HCT116 (cell line): ENCODE results near the gene SPTBN1. TPM values are rescaled to one million over a fixed set of nuclear protein-coding genes. Genes with fewer than 3 reads are reported as not detected.

ENCODE experiments used
- ATAC-seq: fragments of 200-7000 bp; cut with Tn5 transposase; 2 replicates; pipeline ENCODE4 v1.9.1; 2020; ENCODE audit warnings: mild to moderate bottlenecking, moderate library complexity
- BruUV-seq: library from RNA; stranded (reverse); fragments of 400-500 nt; replicated peaks from 2 replicates; lab custom pipeline; 2021; lab: Mats Ljungman, UMichigan
- CTCF ChIA-PET: fragments of 300-600 bp; sonication (Branson Sonifier 250); formaldehyde crosslinking; loops from one replicate; lab custom pipeline; 2021; ENCODE audit warnings: antibody characterized with exemption; lab: Charles Lee
- POLR2A ChIA-PET: fragments of 300-600, 350-600 bp; sonication (Branson Sonifier 250); formaldehyde crosslinking; loops from one replicate; lab custom pipeline; 2021; ENCODE audit warnings: antibody characterized with exemption; lab: Charles Lee
- RAD21 ChIA-PET, 2 experiments: fragments of 300-600 bp; sonication (Branson Sonifier 250); formaldehyde crosslinking; loops; one replicate each; lab custom pipeline; 2023; ENCODE audit warnings: low total read pairs in 2 of 2; ENCODE audit not compliant: uncharacterized antibody in 2 of 2, unreplicated experiment in 2 of 2, low non-redundant PET in 1 of 2; lab: Charles Lee
- DNase-seq: peaks from one replicate; pipeline ENCODE4 v3.0.0-alpha.2; 2010; ENCODE audit warnings: low read depth, low spot score
- H2AFZ ChIP-seq: fragments of 200-600 bp; shearing (Covaris generic), sonication (generic); 2 replicates; pipeline ENCODE4 v1.6.1; 2017; ENCODE audit warnings: low read depth, mixed run types, mixed read lengths, antibody characterized with exemption, low read length; ENCODE audit not compliant: poor library complexity, severe bottlenecking
- H3K27ac ChIP-seq: 2 replicates; pipeline ENCODE4 v1.5.1; 2012; ENCODE audit warnings: low read depth, low read length
- H3K27me3 ChIP-seq: fragments of 200-600 bp; sonication (generic); 2 replicates; pipeline ENCODE4 v1.6.1; 2016; ENCODE audit warnings: mixed run types, low read length, mixed read lengths; ENCODE audit not compliant: insufficient read depth
- H3K36me3 ChIP-seq, 2 experiments: fragments of 200-500 bp in 1 of 2; fragments of 200-600 bp in 1 of 2; sonication (Bioruptor generic) in 1 of 2; sonication (generic) in 1 of 2; 2 replicates each; pipeline versions ENCODE4 v1.5.1 to v1.6.1; 2014 to 2016; ENCODE audit warnings: low read length in 2 of 2, inconsistent platforms in 1 of 2, mixed read lengths in 1 of 2, mixed run types in 1 of 2; ENCODE audit not compliant: insufficient read depth in 2 of 2, control insufficient read depth in 1 of 2
- H3K4me1 ChIP-seq, 2 experiments: fragments of 200-600 bp in 1 of 2; sonication (generic) in 1 of 2; 2 replicates each; pipeline versions ENCODE4 v1.5.1 to v1.6.1; 2012 to 2017; ENCODE audit warnings: low read length in 2 of 2, inconsistent platforms in 1 of 2, mild to moderate bottlenecking in 1 of 2, mixed read lengths in 1 of 2, mixed run types in 1 of 2, moderate library complexity in 1 of 2; ENCODE audit not compliant: insufficient read depth in 2 of 2, control insufficient read depth in 1 of 2
- H3K4me2 ChIP-seq: fragments of 200-600 bp; sonication (generic); 2 replicates; pipeline ENCODE4 v1.6.1; 2017; ENCODE audit warnings: mixed run types, low read length, mixed read lengths
- H3K4me3 ChIP-seq, 2 experiments: fragments of 200-600 bp in 1 of 2; sonication (generic) in 1 of 2; replicated peaks in 1 of 2; 2 replicates each; pipeline ENCODE4 v1.5.1; 2011 to 2016; ENCODE audit warnings: low read length in 2 of 2, control low read depth in 1 of 2, low read depth in 1 of 2, mild to moderate bottlenecking in 1 of 2, mixed read lengths in 1 of 2, mixed run types in 1 of 2
- H3K79me2 ChIP-seq: fragments of 200-600 bp; sonication (generic); 2 replicates; pipeline ENCODE4 v1.6.1; 2017; ENCODE audit warnings: mild to moderate bottlenecking, mixed run types, low read length, moderate library complexity, mixed read lengths; ENCODE audit not compliant: insufficient read depth
- H3K9ac ChIP-seq: fragments of 200-600 bp; sonication (generic); 2 replicates; pipeline ENCODE4 v1.6.1; 2016; ENCODE audit warnings: low read length, mixed read lengths
- H3K9me2 ChIP-seq: fragments of 200-600 bp; sonication (generic), shearing (Covaris generic); 2 replicates; pipeline ENCODE4 v1.6.1; 2017; ENCODE audit warnings: mixed run types, mild to moderate bottlenecking, moderate library complexity; ENCODE audit not compliant: insufficient read depth
- H3K9me3 ChIP-seq, 2 experiments: fragments of 200-500 bp in 1 of 2; fragments of 200-600 bp in 1 of 2; sonication (Bioruptor generic) in 1 of 2; sonication (generic) in 1 of 2; 2 replicates each; pipeline ENCODE4 v1.6.1; 2014 to 2017; ENCODE audit warnings: low read length in 2 of 2, mixed read lengths in 2 of 2, inconsistent platforms in 1 of 2, low read depth in 1 of 2, mild to moderate bottlenecking in 1 of 2, mixed run types in 1 of 2, moderate library complexity in 1 of 2; ENCODE audit not compliant: control insufficient read depth in 1 of 2, insufficient read depth in 1 of 2
- H4K20me1 ChIP-seq: fragments of 200-600 bp; sonication (generic), shearing (Covaris generic); 2 replicates; pipeline ENCODE4 v1.6.1; 2017; ENCODE audit warnings: mixed run types, mild to moderate bottlenecking, moderate library complexity; ENCODE audit not compliant: insufficient read depth
- CBX3 ChIP-seq: IDR thresholded peaks from 2 replicates; pipeline ENCODE4 v1.6.1; 2012; ENCODE audit warnings: low read depth
- ELF1 ChIP-seq: IDR thresholded peaks from 2 replicates; pipeline ENCODE4 v1.6.1; 2012; ENCODE audit warnings: low read depth, borderline replicate concordance
- POLR2A ChIP-seq: IDR thresholded peaks from 2 replicates; pipeline ENCODE4 v1.7.0; 2011; ENCODE audit warnings: borderline replicate concordance; ENCODE audit not compliant: insufficient read depth, insufficient read length; ENCODE audit errors: extremely low read depth
- POLR2AphosphoS5 ChIP-seq: IDR thresholded peaks from 2 replicates; pipeline ENCODE4 v1.6.1; 2011; ENCODE audit warnings: mild to moderate bottlenecking, low read depth, low read length, moderate library complexity
- RAD21 ChIP-seq: IDR thresholded peaks from 2 replicates; pipeline ENCODE4 v1.6.1; 2012; ENCODE audit warnings: low read depth, mild to moderate bottlenecking
- SIN3A ChIP-seq: IDR thresholded peaks from 2 replicates; pipeline ENCODE4 v1.6.1; 2012; ENCODE audit warnings: low read depth
- SRF ChIP-seq: IDR thresholded peaks from 2 replicates; pipeline ENCODE4 v1.6.1; 2012; ENCODE audit warnings: low read depth
- intact Hi-C: fragments of 100-400 bp; cut with micrococcal nuclease; formaldehyde crosslinking; loops from 2 replicates; pipeline ENCODE4 v1.10.0; 2022
- total RNA-seq: library from RNA; stranded (reverse); gene quantifications from one replicate; pipeline ENCODE4 v1.2.1, GENCODE V29; 2021; ENCODE audit not compliant: unreplicated experiment
- TF ChIP-seq, protein P1 (sequence below): IDR thresholded peaks from 2 replicates; pipeline ENCODE4 v1.6.1; 2011; ENCODE audit warnings: mild to moderate bottlenecking, low read length, moderate library complexity; ENCODE audit not compliant: insufficient replicate concordance; ENCODE audit errors: extremely low read depth

The SPTBN1 gene
- total RNA-seq, 1 experiment from 2014 or later, result 84.4 TPM

DNA sequence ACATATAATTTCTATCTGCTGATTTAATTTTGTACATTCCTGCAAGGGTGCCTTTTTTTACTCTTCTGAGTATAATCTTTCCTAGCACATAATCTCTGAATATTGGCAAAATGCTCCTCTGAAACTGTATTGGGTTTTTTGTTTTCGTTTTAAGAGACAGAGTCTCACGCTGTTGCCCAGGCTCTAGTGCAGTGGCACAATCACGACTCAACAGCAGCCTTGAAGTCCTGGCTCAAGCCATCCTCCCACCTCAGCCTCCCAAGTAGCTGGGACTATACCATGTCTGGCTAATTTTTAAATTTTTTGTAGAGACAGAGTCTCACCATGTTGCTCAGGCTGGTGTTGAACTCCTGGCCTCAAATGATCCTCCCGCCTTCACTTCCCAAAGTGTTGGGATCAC, 104.9 kb downstream of the SPTBN1 start (continued):
- TF ChIP-seq ELF1 (no peak), RAD21 (no peak)
- TF ChIP-seq, protein P1, sequence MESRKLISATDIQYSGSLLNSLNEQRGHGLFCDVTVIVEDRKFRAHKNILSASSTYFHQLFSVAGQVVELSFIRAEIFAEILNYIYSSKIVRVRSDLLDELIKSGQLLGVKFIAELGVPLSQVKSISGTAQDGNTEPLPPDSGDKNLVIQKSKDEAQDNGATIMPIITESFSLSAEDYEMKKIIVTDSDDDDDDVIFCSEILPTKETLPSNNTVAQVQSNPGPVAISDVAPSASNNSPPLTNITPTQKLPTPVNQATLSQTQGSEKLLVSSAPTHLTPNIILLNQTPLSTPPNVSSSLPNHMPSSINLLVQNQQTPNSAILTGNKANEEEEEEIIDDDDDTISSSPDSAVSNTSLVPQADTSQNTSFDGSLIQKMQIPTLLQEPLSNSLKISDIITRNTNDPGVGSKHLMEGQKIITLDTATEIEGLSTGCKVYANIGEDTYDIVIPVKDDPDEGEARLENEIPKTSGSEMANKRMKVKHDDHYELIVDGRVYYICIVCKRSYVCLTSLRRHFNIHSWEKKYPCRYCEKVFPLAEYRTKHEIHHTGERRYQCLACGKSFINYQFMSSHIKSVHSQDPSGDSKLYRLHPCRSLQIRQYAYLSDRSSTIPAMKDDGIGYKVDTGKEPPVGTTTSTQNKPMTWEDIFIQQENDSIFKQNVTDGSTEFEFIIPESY, result no peak

DNA sequence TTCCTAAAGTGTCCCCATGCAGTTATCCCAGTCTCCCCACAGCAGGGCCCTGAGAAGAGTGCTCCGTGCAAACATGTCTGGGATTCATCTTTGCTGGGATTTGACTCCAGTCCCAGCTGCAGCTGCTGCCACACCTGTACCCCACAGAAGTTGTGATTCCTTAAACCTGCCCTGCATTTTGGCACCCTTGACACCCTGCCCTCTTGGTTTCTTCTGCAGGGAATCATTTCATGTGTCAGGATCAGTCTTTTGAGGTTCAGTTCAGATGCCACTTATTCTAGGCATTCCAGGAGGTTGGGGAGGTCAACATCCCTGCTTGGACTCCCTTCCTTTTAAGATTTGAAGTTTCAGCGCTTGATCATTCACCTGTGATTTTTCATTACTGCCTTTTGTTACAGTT, 108.3 kb downstream of the SPTBN1 start:
- RAD21 ChIA-PET, result no interaction called here
- Histone ChIP-seq H3K9me2 (no peaks in the 10 kb centered on the region), H3K79me2 (peaks cover 96% of the 10 kb centered on the region), H3K27me3 (no peaks in the 10 kb centered on the region), H4K20me1 (no peaks in the 10 kb centered on the region), H3K9ac (no peak overlapping the region), H2AFZ (no peak overlapping the region), H3K4me2 (no peak overlapping the region), H3K36me3 (no peaks in the 10 kb centered on the region), H3K4me1 (peaks cover 14 to 18% of the 10 kb centered on the region in 2 experiments), H3K4me3 (no peak overlapping the region), H3K9me3 (no peaks in the 10 kb centered on the region), H3K27ac (no peak overlapping the region)
- TF ChIP-seq POLR2A (no peak), POLR2AphosphoS5 (no peak), SRF (no peak), ELF1 (no peak), SIN3A (no peak), CBX3 (no peak)
- TF ChIP-seq, protein P1, result no peak
- no peak for DNase-seq
- ATAC-seq, result no peak
- CTCF ChIA-PET, result no interaction called here
- intact Hi-C loops, result no loop called here
- BruUV-seq, result no TSS peak
- POLR2A ChIA-PET, result no interaction called here
